Measurements from ENCODE around the gene ZFR2.

The ZFR2 gene

GRCh38 chr19:3837922-3838321 lies 30.9 kb downstream of the ZFR2 start:
- peaks cover 12% of the 10 kb centered on the region; the same call in 1 of the 2 replicates for H3K9me3 ChIP-seq (ENCODE audit: control insufficient read depth, insufficient read depth, low read length)
- H3K4me1 ChIP-seq (ENCODE audit: control insufficient read depth, low read length): no peaks in the 10 kb centered on the region
- no peak overlapping the region for H3K4me3 ChIP-seq (ENCODE audit: low read length)
- TF ChIP-seq CTCF (IDR thresholded peaks at IDR 0.05; ENCODE audit: low read depth, low read length, poor library complexity, severe bottlenecking) (no peak), EZH2phosphoT487 (IDR thresholded peaks at IDR 0.05; ENCODE audit: borderline replicate concordance, low read length) (no peak)
- H3K4me2 ChIP-seq (ENCODE audit: low read length): no peak overlapping the region
- H3K27me3 ChIP-seq (ENCODE audit: control insufficient read depth, low read length): no peaks in the 10 kb centered on the region
- H3K27ac ChIP-seq (ENCODE audit: low read depth, low read length): no peak overlapping the region
- no peaks in the 10 kb centered on the region for H4K20me1 ChIP-seq (ENCODE audit: control insufficient read depth, insufficient read depth, low read depth, low read length)
- H3K36me3 ChIP-seq (ENCODE audit: control insufficient read depth, low read length): no peaks in the 10 kb centered on the region
- no peaks in the 10 kb centered on the region for H3K9me2 ChIP-seq (replicated peaks; ENCODE audit: control insufficient read depth, low read length)
- peaks cover 4% of the 10 kb centered on the region; the same call in 1 of the 2 replicates for H3F3A ChIP-seq (ENCODE audit: control insufficient read depth, insufficient read depth)
- H3K79me2 ChIP-seq (ENCODE audit: control insufficient read depth, low read length): no peaks in the 10 kb centered on the region

- Histone ChIP-seq H3K4me2 (ENCODE audit: low read length) (no peak overlapping the region), H3K4me1 (ENCODE audit: control insufficient read depth, low read length) (no peaks in the 10 kb centered on the region), H3K27ac (ENCODE audit: low read depth, low read length) (no peak overlapping the region), H3K27me3 (ENCODE audit: control insufficient read depth, low read length) (no peaks in the 10 kb centered on the region), H4K20me1 (ENCODE audit: control insufficient read depth, insufficient read depth, low read depth, low read length) (no peaks in the 10 kb centered on the region), H3K9me3 (ENCODE audit: control insufficient read depth, insufficient read depth, low read length) (peaks cover 12% of the 10 kb centered on the region; the same call in 1 of the 2 replicates), H3F3A (ENCODE audit: control insufficient read depth, insufficient read depth) (peaks cover 4% of the 10 kb centered on the region; the same call in 1 of the 2 replicates), H3K4me3 (ENCODE audit: low read length) (no peak overlapping the region), H3K9me2 (replicated peaks; ENCODE audit: control insufficient read depth, low read length) (no peaks in the 10 kb centered on the region), H3K36me3 (ENCODE audit: control insufficient read depth, low read length) (no peaks in the 10 kb centered on the region), H3K79me2 (ENCODE audit: control insufficient read depth, low read length) (no peaks in the 10 kb centered on the region)
- no peak for TF ChIP-seq EZH2phosphoT487 (IDR thresholded peaks at IDR 0.05; ENCODE audit: borderline replicate concordance, low read length)
- no peak for TF ChIP-seq CTCF (IDR thresholded peaks at IDR 0.05; ENCODE audit: low read depth, low read length, poor library complexity, severe bottlenecking)
These were observed 31.5 kb downstream of the ZFR2 start for GRCh38 chr19:3837332-3837731.

GRCh38 chr19:3836887-3837286 lies 32.0 kb downstream of the ZFR2 start:
- H3K27me3 ChIP-seq (ENCODE audit: control insufficient read depth, low read length): no peaks in the 10 kb centered on the region
- H3K9me2 ChIP-seq (replicated peaks; ENCODE audit: control insufficient read depth, low read length): no peaks in the 10 kb centered on the region
- H3K4me2 ChIP-seq (ENCODE audit: low read length): no peak overlapping the region
- no peak overlapping the region for H3K4me3 ChIP-seq (ENCODE audit: low read length)
- H3K79me2 ChIP-seq (ENCODE audit: control insufficient read depth, low read length): no peaks in the 10 kb centered on the region
- H3K9me3 ChIP-seq (ENCODE audit: control insufficient read depth, insufficient read depth, low read length): peaks cover 12% of the 10 kb centered on the region; the same call in 1 of the 2 replicates
- H3K36me3 ChIP-seq (ENCODE audit: control insufficient read depth, low read length): no peaks in the 10 kb centered on the region
- H3F3A ChIP-seq (ENCODE audit: control insufficient read depth, insufficient read depth): peaks cover 4% of the 10 kb centered on the region; the same call in 1 of the 2 replicates
- H4K20me1 ChIP-seq (ENCODE audit: control insufficient read depth, insufficient read depth, low read depth, low read length): no peaks in the 10 kb centered on the region
- no peak overlapping the region for H3K27ac ChIP-seq (ENCODE audit: low read depth, low read length)
- H3K4me1 ChIP-seq (ENCODE audit: control insufficient read depth, low read length): no peaks in the 10 kb centered on the region
- no peak for TF ChIP-seq CTCF (IDR thresholded peaks at IDR 0.05; ENCODE audit: low read depth, low read length, poor library complexity, severe bottlenecking)
- no peak for TF ChIP-seq EZH2phosphoT487 (IDR thresholded peaks at IDR 0.05; ENCODE audit: borderline replicate concordance, low read length)
